Measurements from ENCODE around the gene TLE4.

DNA sequence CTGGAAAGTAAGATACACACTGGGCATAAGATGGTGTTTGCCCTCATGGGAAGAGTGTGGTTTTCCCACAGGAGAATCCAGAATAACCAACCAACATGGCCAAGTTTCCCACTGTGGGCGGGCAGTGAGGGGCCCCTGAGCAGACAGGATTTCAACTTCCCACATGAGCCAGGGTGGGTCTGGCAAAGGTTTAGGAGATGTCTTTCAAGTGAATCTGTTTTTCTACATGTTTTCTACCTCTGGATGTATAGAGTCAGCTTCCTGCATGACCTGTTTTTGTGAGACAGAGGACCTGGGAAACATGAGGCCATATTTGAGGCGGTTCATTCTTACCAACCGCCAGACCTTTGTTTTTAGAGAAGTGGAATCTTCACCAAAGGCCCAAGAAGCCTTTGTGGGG is 100.5 kb downstream of the TLE4 start:
- TF ChIP-seq, protein P1, sequence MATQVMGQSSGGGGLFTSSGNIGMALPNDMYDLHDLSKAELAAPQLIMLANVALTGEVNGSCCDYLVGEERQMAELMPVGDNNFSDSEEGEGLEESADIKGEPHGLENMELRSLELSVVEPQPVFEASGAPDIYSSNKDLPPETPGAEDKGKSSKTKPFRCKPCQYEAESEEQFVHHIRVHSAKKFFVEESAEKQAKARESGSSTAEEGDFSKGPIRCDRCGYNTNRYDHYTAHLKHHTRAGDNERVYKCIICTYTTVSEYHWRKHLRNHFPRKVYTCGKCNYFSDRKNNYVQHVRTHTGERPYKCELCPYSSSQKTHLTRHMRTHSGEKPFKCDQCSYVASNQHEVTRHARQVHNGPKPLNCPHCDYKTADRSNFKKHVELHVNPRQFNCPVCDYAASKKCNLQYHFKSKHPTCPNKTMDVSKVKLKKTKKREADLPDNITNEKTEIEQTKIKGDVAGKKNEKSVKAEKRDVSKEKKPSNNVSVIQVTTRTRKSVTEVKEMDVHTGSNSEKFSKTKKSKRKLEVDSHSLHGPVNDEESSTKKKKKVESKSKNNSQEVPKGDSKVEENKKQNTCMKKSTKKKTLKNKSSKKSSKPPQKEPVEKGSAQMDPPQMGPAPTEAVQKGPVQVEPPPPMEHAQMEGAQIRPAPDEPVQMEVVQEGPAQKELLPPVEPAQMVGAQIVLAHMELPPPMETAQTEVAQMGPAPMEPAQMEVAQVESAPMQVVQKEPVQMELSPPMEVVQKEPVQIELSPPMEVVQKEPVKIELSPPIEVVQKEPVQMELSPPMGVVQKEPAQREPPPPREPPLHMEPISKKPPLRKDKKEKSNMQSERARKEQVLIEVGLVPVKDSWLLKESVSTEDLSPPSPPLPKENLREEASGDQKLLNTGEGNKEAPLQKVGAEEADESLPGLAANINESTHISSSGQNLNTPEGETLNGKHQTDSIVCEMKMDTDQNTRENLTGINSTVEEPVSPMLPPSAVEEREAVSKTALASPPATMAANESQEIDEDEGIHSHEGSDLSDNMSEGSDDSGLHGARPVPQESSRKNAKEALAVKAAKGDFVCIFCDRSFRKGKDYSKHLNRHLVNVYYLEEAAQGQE (IDR thresholded peaks at IDR 0.05; ENCODE audit: insufficient replicate concordance, low read depth) = no peak
- TF ChIP-seq, protein P2, sequence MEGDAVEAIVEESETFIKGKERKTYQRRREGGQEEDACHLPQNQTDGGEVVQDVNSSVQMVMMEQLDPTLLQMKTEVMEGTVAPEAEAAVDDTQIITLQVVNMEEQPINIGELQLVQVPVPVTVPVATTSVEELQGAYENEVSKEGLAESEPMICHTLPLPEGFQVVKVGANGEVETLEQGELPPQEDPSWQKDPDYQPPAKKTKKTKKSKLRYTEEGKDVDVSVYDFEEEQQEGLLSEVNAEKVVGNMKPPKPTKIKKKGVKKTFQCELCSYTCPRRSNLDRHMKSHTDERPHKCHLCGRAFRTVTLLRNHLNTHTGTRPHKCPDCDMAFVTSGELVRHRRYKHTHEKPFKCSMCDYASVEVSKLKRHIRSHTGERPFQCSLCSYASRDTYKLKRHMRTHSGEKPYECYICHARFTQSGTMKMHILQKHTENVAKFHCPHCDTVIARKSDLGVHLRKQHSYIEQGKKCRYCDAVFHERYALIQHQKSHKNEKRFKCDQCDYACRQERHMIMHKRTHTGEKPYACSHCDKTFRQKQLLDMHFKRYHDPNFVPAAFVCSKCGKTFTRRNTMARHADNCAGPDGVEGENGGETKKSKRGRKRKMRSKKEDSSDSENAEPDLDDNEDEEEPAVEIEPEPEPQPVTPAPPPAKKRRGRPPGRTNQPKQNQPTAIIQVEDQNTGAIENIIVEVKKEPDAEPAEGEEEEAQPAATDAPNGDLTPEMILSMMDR (IDR thresholded peaks at IDR 0.05; ENCODE audit: insufficient read depth, low read length) = no peak

Data from HL-60 (cell line).